Stimulated activated CD8-positive, alpha-beta memory T cell treated with anti-CD3 and anti-CD28 coated beads, Interleukin-15, amount 100 ng/mL, for 24 hours (primary cell): ENCODE measurements around the gene TP53.

Source experiments
- DNase-seq: peaks from one replicate; pipeline ENCODE4 v3.0.0-alpha.2; 2020; ENCODE audit warnings: low read depth

Gene TP53

DNA sequence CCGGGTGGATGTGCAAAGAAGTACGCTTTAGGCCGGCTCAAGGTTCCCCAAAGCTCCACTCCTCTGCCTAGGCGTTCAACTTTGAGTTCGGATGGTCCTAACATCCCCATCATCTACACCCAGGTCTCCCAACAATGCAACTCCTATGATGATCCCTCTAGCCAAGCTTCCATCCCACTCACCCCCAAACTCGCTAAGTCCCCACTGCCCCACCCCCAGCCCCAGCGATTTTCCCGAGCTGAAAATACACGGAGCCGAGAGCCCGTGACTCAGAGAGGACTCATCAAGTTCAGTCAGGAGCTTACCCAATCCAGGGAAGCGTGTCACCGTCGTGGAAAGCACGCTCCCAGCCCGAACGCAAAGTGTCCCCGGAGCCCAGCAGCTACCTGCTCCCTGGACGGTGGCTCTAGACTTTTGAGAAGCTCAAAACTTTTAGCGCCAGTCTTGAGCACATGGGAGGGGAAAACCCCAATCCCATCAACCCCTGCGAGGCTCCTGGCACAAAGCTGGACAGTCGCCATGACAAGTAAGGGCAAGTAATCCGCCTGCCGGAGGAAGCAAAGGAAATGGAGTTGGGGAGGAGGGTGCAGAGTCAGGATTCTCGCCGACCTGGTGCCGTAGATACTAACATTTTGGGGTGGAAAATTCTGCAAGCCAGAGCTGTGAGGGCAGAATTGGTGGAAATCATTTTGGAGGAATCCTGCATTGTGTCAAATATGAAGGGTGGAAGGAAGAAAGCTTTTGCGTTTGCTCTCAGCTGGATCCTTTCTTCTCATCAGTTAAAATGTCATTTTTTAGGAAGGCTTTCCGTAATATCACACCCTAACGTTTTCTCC lies at the start of gene TP53:
TSS of gene TP53 (minus strand) at position 419 of the 836 bp plus-strand sequence. CDS start 10,896 bp downstream, outside the sequence.
- peak; percentile 53 for DNase-seq

DNA sequence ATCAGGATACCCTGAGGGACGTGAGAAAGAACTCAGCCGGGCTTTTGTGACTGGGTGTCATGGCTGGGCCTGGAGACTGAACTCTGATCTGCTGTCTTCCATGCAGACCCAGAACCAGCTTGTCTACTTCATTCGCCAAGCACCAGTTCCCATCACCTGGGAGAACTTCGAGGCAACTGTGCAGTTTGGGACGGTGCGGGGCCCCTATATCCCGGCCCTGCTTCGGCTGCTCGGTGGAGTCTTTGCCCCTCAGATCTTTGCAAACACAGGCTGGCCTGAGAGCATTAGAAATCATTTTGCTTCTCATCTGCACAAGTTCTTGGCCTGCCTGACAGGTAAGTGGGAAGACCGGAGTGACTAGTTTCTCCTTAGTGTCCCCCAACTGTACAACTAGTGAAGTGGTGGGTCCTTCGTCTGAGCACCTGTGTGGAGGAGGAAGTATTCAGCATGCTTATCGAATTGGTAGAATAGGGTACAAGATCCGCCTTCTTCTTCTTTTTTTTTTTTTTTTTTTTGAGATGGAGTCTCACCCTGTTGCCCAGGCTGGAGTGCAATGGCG lies 45.8 kb upstream of the TP53 start:
- DNase-seq, result no peak

DNA sequence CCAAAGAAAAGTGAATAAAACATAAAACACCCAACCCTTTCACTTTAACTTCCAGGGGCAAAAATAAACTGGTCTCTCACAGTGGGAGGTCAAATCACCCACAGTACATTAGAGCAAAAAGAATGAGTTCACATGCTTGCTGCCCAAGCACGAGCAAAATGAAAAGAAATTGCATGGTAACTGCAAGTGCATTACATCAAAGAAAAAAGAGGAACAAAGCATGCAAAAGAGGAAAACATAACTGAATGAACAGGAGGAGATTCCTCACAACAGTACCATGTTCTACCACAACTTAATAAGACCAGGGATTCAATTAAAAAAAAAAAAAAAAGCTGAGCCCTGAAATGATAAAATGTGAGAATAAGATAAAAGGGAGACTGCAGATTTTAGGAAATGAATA lies 42.5 kb upstream of the TP53 start:
- DNase-seq, result no peak

DNA sequence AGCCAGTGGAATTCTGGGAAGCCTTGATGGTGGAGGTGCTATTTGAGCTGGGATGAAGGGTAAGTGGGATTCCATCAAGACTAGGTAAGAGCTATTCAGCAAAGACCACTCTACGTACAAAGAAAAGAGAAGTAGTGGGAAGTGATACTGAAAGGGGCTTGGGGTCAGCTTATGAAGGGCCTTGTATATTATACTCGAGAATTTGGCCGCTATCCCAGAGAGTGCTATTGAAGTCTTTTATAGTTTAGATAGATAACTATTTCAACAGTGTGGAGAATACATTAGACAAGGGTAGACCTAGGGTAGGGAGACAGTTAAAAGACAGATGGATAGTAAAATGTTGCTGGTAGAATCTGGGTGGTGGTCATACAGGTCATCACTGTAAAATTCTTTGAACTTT lies 40.6 kb upstream of the TP53 start:
- DNase-seq, result no peak

DNA sequence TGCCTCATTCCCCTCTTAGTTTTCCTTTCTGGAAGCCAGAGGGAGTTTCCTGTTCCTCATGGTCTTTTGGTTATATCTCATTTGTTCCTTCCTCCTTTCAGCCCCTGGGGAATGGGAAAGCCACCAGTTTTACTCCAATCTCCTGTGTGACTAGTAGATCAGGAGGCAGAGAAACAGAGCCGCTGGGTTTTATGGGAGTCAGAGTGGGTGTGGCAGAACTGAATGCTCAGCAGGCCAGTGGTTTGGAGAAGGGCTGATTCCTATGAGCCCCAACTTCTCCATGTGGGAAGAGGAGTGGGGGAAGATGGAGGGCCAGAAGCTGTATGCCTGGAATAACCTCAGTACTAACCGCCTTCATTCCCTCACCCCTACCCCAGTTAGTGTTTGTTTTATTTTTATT lies 34.3 kb upstream of the TP53 start:
- DNase-seq, result no peak

DNA sequence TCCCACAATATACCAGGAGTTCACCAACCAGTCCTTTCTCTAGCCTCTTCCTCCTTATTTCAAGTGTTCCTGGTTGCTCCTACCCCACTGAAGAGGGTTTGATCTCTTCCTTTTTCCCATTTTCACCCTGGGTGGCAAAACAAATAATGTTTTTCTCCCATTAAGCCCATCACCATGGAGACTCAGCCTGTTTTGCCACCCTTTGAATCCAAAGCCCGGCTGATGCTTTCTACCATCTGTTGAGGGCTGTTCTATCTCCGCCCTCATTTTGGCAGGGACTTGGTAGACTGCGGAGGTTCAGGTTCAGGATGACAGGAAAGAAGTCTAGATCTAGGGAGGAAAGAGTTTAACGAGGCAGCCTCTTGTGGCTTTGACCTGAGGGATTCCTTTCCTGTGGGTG lies 32.8 kb upstream of the TP53 start:
- no peak for DNase-seq

DNA sequence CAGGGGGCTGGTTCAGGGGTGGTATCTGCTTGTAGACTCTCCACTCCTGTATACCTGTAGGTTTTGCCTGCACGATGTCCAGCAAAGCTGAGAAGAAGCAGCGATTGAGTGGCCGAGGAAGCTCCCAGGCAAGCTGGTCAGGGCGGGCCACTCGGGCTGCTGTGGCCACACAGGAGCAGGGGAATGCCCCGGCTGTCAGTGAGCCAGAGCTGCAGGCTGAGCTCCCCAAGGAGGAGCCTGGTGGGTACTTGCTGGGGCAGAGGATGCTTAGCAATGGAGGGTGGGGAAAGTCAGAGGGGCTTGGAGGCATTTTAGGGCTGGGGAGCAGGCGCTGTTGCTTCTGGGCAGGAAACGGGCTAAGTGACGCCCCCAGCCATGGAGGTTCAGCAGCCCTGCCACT lies 32.4 kb upstream of the TP53 start:
- DNase-seq, result no peak

DNA sequence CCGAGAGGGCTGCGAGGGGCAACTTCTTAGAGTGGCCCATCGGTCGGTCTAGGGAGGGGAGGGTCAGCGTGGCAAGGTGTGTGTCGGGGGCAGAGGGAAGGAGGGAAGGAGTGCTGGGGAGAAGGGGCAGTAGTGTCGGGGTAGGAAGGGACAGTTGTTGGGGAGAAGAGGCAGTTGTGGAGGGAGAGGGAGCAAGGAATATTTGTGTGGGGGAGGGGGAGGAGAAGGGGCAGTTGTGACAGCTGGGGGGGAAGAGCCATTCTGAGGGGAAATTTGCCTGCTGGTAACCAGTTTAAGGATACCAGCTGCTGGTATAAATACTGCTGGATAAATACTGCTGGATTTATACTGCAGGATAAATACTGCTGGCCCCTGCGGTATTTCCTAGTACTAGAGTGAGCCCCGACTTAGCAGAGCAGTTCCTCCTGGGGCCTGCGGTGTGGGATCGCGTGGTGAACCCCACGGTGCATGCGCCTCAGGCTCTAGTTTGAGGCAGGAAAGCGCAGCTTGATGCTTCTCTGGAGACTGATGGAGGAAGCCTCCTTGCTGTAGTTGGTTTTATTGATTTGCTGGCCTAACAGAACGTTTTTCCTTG lies 30.6 kb upstream of the TP53 start:
- no peak for DNase-seq

DNA sequence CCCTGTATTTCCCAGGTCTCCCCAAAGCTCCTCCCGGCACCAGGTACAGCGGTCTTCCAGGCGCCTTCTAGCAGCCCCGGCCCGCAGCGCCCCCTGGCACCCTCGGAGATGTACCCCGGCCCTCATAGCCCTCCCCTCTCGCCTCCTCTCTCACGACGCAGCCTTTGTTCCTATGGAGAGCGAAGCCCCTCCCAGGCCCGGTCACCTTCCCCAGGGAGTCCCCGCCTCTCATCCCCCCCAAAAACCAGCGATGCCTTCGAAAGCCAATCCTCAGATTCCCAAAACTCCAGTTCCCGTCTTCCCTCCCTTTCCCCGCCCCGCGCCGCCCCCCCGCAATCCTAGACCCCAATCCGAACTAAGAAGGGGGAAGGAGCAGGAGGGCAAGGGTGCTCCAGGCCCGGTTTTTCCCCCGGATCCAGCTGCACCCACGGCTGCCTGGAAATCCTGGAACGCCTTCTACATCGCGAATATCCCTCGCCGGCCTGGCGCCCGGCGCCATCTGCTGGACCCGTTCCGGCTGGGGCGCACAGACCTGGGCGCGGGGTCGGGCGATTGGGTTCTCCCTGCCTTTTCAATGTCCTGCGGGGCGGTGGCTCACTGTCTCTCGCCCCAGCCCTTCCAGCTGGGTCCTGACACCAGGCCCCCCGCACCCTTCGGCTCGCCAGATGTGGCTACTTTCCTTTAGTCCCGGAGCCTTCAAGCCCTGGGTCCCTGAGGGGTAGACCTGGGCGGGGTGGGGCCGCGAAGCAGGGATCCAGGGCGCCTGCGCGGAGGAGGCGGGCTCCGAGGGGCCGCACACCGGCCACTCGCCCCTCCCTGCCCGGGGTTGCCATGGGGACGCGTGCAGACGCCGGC lies 29.8 kb upstream of the TP53 start, which contains the start of gene DNAH2:
TSS of gene DNAH2 (plus strand) at position 844 of the 855 bp plus-strand sequence. CDS start 1,991 bp downstream, outside the sequence.
- peak; percentile 33 for DNase-seq

DNA sequence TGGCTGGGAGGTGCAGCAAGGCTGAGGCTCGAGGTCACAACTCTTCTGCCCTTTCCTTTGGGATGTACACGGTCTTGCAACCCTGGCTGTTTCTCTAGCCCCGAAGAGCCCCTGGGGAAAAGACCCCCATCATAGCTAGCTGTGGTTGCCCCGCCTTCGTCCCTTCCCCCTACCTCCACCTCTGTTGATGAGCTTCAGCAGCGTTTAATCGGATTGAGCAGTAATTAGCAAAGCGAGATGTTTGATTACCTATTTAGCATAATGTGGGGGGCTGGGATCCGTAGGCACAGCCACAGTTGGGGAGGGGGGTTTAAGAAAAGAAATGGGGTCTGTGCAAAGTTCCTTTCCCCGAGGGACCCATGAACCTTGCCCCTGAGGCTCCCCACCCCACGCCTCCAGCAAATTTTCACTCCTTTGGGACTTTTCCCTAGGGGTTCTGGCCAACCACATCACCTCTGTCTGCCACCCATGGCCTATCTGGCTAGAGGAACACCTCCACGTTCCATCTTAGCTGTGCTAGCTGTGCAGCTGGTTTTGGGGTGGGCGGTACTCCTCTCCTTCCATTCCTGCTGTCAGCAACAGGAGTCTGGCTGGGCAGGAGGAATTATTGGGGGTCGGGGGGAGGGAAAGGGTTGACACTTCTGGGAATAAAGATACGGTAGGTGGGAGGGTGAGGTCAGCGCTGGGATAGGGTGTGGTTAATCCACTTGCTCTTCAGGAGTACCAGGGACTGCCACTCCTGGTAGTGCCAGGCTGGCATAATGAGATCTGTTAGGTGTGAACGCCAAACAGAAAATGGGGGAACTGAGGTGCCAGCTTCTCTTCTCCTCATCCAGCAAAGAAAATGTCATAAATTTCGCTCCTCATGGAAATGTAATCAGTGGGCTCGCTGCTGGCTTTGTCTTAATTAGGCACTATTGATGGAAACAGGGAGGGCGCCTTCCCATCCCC lies 28.9 kb upstream of the TP53 start:
- no peak for DNase-seq

DNA sequence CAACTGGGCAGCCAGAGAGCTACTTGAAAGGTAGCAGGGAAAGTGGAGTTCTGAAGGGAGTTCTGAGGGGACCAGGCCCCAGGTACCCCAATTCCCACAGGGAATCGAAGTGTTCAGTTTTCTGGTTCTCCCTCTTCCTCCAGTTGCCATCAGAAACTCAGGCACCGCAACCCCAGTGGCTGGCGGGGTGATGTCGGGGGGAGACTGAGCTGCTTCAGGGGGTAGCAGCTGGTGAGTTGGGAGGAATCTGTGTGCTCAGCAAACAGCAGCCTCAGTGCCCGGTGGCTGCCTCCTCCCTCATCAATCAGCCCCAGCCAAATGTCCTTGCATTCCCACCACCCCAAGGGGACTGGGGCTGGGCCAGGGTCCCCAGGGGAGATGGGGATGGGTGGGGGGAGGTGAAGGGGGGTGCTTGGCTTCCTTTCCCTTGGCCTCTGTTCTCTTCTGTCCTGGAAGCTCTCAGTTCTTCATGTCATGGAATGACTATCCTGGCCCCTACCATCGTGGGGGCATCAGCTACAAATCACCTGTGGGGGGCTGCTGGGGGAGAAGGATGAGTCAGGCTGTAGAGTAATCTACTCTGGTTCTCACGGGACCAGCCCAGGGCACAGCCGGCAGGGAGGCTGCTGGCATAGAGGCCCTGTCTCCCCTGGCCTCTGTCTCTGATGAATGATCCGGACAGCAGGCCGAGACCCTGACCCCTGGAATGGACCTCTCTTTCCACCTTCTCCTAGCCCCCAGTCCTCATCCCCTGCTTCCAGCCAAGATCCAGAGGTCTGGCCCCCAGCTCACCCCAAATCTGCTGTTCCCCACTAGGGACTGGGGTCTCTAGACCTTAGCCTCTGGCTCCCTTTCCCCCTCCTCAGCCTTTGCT lies 27.7 kb upstream of the TP53 start:
- no peak for DNase-seq

DNA sequence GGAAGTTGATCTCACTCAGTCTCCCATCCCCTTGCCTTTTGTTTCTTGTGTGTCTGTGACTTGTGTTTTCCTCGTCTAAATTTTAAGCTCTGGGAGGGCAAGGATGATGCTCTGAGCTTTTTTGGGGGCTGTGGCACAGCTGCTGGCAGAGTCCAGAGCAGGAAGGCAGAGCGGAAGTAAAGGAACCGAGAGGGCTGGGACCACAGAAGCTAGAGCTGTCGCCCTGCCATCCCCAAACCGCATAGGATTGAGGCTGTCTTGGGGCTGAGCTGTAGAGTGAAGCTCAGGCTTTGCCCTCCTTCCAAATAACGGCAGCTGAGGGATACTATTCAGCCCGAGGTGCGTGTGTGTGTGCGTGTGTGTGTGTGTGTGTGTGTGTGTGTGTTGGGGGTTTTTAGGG lies 26.5 kb upstream of the TP53 start:
- DNase-seq, result no peak

DNA sequence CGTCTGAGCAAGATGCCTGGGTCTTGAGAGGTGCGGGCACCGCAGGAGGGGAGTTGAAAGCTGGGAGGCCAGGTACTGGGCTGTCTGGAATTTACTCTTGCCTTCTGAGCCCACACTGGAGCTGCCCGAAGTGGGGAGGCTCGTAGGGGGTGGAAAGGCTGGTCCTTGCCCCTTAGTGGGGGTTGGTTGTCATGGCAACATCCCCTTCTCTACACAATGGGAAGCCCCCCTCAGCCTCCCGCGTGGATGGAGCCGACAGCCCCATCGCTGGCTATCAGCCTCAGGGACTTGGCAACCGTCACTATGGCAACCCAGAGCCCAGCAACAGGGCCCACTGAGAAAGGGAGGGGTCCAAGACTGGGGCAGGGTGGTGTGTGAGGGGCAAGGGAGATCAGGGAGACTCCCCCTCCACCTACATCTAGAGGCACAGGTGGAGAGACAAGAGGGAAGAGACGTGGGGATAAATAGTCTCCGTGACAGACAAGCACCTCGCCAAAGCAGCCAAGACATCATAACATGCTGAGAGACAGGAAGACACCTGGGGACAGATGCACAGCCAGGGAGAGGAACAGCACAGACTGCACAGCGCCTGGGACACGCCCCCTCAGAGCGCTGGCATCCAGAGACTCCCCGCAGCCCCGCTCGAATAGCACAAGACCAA lies 25.0 kb upstream of the TP53 start:
- DNase-seq, result no peak

DNA sequence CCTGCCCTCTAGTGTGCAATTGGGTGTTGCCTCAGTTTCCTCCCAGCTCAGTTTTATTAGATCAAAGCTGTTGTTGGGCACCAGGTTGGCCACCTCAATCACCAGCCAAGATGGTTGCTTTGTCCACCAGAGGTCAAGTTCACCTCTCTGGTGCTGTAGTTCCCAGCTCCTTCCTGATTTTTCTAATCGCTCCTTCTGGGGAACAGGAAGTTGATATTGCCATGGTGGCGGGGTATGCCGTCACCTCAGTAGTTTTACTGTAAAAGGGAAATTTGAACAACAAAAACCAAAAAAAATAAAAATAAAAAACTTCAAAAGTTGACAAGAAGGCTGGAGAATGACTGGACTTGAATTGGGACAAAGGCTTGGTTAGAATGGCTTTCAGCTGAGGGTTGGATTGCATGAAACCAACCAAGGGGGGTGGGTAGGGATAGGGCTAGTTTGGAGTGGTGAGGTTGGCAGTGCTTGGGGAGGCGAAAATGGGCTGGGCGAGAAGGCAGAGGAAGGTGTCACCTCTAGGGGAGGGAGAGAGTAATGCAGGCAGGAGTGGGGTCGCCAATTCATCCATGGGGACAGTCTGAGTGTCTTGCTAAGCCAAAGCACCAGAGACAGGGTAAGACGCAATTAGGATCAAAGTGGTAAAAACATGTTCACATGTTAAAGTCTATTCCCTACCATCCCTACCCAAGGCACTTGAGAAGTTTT lies 23.9 kb upstream of the TP53 start:
- DNase-seq, result no peak

DNA sequence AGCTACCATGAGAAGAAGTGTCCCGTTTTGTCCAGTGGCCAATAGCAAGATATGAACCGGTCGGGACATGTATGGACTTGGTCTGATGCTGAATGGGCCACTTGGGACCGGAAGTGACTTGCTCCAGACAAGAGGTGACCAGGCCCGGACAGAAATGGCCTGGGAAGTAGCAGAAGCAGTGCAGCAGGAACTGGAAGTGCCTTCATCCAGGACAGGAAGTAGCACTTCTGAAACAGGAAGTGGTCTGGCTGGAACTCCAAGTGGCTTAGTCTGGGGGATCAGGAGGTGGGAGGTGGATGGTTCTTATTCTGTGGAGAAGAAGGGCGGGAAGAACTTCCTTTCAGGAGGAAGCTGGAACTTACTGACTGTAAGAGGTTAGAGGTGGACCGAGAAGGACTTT lies 23.0 kb upstream of the TP53 start:
- DNase-seq, result no peak

DNA sequence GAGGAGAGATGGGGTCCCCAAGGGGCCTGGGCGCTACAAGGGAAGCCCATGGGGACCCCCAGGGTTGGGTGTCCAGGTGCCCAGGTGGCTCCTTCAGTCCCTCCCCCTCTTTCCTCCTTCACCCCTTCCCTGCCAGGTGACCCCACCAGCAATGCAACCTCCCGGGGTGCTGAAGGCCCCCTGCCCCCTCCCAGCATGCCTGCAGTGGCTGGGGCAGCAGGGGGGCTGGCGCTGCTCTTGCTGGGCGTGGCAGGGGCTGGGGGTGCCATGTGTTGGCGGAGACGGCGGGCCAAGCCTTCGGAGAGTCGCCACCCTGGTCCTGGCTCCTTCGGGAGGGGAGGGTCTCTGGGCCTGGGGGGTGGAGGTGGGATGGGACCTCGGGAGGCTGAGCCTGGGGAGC lies 21.7 kb upstream of the TP53 start:
- DNase-seq, result no peak

DNA sequence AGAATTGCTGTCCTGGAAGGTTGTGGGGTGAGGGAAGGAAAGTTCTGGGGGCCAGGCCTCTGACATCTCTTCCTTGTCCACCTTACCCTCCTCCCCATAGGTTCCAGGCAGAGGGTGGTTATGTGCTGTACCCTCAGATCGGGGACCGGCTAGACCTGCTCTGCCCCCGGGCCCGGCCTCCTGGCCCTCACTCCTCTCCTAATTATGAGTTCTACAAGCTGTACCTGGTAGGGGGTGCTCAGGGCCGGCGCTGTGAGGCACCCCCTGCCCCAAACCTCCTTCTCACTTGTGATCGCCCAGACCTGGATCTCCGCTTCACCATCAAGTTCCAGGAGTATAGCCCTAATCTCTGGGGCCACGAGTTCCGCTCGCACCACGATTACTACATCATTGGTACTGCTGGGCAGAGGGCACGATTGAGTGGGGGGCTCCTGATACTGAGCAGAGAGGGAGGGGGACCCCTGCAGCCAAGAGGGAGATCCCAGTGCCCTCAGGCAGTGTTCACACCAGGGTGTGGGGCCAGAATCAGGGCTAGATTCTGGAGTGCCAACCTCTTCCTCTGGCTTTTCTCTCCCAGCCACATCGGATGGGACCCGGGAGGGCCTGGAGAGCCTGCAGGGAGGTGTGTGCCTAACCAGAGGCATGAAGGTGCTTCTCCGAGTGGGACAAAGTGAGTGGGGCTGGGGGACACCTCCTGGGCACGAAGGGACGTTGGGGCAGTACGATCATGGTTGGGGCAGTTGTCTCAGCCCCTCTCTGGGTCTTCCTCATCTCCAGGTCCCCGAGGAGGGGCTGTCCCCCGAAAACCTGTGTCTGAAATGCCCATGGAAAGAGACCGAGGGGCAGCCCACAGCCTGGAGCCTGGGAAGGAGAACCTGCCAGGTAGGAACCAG lies 20.8 kb upstream of the TP53 start:
- DNase-seq, result no peak

DNA sequence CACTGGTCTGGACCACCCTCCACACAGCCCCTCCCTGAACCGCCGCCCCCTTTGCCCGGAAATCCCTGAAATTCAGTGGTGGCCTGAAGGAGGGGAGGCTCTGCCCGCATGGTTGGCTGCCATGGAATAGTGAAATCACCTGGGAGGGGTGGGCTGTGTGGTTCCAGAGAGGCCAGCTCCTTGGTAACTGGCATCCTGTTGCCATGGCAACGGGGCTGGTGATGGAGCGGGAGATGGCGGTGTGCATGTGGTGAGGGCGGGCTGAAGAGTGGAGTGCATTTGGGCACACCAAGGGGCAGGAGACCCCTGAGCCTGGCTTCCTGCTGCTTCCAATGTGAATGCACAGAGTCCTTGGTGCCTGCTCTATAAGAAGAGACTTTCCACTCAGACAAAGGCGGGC lies 20.2 kb upstream of the TP53 start:
- no peak for DNase-seq
